Naive B cell (primary cell): Measurements from ENCODE around the gene CYP2W1. TPM values are rescaled to one million over a fixed set of nuclear protein-coding genes. Genes with fewer than 3 reads are reported as not detected.
A peak's percentile ranks its signal among the peaks of the same experiment; 100 is the strongest.
"Not testable (repeated sequence)": the region's sequence is repeated elsewhere in the genome, so short reads cannot be mapped to it uniquely, and the experiment has no call there.

Experiments
- ATAC-seq, 2 donors: fragments of 150-1000 bp; cut with Tn5 transposase; 2 replicates each; pipeline ENCODE4 v1.10.0; 2021; ENCODE audit warnings: low read depth in 2 of 2, mild to moderate bottlenecking in 2 of 2, moderate library complexity in 2 of 2
- DNase-seq: peaks from one replicate; pipeline ENCODE4 v3.0.0; 2022
- H3K27ac Mint-ChIP-seq, 6 donors: one replicate each; pipeline ENCODE4 v1.8.0; 2020 to 2022; ENCODE audit warnings: mild to moderate bottlenecking in 6 of 6, mixed read lengths in 6 of 6, moderate library complexity in 5 of 6, inconsistent platforms in 2 of 6
- H3K27me3 Mint-ChIP-seq, 3 donors: one replicate each; pipeline ENCODE4 v1.8.0; 2021 to 2022; ENCODE audit warnings: mixed read lengths in 3 of 3, mild to moderate bottlenecking in 1 of 3
- H3K36me3 Mint-ChIP-seq, 2 donors: one replicate each; pipeline ENCODE4 v1.8.0; 2020 to 2022; ENCODE audit warnings: mixed read lengths in 2 of 2, inconsistent platforms in 1 of 2, mild to moderate bottlenecking in 1 of 2
- H3K4me1 Mint-ChIP-seq, 3 donors: one replicate each; pipeline ENCODE4 v1.8.0; 2020 to 2022; ENCODE audit warnings: mixed read lengths in 3 of 3, inconsistent platforms in 1 of 3, mild to moderate bottlenecking in 1 of 3, moderate library complexity in 1 of 3
- H3K4me3 Mint-ChIP-seq, 8 donors: one replicate each; pipeline ENCODE4 v1.8.0; 2020 to 2022; ENCODE audit warnings: mild to moderate bottlenecking in 8 of 8, mixed read lengths in 8 of 8, moderate library complexity in 8 of 8, inconsistent platforms in 2 of 8
- H3K9me3 Mint-ChIP-seq, 7 donors: one replicate each; pipeline ENCODE4 v1.8.0; 2020 to 2022; ENCODE audit warnings: mixed read lengths in 7 of 7, mild to moderate bottlenecking in 5 of 7, inconsistent platforms in 2 of 7, moderate library complexity in 1 of 7
- polyA plus RNA-seq, 6 donors: library from polyadenylated mRNA; unstranded; fragments of 300-500 nt; fragmentation: Illumina TruSeq; gene quantifications; one replicate each; pipeline ENCODE4 v1.2.3, GENCODE V29; 2021; ENCODE audit warnings: low read depth in 6 of 6

The CYP2W1 gene
- polyA plus RNA-seq, 6 donors from 2014 or later: not detected

DNA sequence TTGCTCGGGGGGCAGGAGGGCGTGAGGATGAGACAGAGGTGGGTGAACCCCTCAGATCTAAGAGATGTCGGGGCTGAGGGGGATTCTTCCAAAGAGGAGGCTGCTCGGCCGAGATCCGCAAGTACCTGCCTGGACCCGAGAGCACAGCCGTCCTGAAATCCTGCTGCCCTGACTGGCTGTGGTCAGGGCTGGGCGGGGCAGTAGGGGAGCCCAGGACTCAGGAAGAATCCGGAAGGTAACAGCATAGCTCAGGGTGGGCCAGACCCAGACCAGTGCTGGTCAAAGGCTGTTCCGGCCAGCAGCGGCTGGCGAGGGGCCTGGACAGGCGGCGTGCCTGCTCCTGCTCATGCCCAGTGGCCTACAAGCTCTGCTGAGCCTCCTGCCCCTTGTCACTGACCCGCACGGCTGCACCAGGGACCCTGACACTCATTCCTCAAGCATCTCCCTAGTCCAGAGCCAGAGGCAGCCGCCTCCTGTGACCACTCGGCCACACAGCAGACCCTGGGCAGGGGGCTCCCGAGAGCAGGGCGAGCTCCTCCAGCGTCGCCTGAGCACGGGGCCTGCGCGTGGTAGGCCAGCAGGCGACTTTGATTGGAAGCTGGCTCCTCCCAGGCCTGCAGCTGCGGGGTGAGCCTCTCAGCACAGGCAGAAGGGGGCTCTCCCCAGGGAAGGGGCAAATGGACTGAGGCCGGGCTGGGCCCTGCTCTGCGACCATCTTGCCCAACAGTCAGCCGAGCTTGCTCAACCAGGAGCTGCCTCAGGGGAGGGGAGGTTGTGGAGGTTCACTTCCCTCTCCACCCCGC, 25.4 kb upstream of the CYP2W1 start:
- no peaks in the 10 kb centered on the region for H3K9me3 Mint-ChIP-seq
- no peak overlapping the region for H3K27ac Mint-ChIP-seq
- DNase-seq (no peak), ATAC-seq (no peak)
- no peaks in the 10 kb centered on the region for H3K36me3 Mint-ChIP-seq
- H3K27me3 Mint-ChIP-seq: peaks cover 0 to 18% (median 5%) of the 10 kb centered on the region in 3 donors
- H3K4me3 Mint-ChIP-seq: peak overlapping the region in 1 of 8 donors; percentile 69
- peaks cover 4 to 6% (median 4%) of the 10 kb centered on the region in 3 donors for H3K4me1 Mint-ChIP-seq

DNA sequence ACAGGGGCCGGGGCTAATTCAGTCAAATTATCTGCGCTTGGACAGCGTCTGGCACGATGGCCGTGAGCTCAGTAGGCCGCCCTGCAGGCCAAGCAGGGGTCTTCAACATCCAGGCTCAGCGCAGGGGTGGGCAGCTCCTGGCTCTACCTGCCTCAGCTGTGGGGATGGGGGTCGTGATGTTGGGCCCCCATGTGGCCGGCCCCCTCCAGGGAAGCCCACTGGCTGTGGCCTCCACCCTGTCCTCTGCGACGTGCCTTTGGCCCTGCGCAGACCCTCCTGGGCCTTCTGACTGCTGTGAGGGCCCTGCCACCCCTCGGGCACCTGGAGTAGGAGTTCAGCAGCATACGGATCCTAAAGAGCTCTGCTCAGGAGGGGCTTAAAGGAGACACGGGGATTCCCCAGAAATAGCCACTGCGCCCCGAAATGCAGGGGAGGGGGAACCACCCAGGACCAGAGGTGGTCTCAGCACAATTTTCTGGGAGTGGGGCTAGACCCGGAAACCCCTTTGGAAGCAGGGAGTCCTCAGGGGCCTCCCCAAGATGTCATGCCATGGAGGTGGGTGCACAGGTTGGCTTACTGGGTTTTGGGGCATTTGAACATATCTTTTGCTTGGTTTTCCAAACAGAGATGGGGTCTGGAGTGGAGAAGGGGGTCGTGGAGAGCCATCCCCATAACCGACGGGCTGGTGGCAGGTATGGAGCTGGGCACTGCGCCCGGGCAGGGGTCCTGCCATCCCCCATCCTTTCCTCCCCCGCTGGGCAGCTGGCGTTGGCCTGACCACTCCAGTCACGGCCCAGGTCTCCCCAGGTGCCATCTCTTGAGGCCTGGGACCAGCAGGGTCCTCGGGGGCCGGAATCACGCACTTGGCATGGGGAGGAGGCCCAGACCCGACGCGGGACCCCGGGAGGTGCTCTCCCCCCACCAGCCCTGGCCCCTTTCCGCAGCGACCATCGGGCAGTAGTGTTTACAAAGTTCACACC, 24.5 kb upstream of the CYP2W1 start:
- H3K27me3 Mint-ChIP-seq: peaks cover 0 to 18% (median 5%) of the 10 kb centered on the region in 3 donors
- peaks cover 5 to 8% (median 6%) of the 10 kb centered on the region in 3 donors for H3K4me1 Mint-ChIP-seq
- no peaks in the 10 kb centered on the region for H3K9me3 Mint-ChIP-seq
- H3K36me3 Mint-ChIP-seq: no peaks in the 10 kb centered on the region
- ATAC-seq (no peak), DNase-seq (no peak)
- H3K4me3 Mint-ChIP-seq: no peak overlapping the region
- no peak overlapping the region for H3K27ac Mint-ChIP-seq

DNA sequence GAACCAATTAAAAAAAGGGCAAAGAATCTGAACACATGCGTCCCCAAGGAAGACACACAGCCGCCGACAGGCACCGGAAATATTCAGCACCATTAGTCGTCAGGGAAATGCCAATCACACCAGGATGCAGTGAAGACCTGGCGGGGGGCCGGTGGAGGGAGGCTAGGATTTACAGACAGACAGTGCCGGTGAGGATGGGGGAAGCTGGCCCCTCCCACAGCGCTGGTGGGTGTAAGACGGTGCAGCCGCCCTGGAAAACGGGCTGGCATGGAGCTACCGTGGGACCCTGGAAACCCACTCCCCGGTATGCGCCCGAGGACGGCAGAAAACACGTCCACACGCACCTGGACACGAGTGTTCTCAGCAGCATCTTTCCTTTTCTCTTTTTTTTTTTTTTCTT, 23.7 kb upstream of the CYP2W1 start:
- H3K36me3 Mint-ChIP-seq: no peaks in the 10 kb centered on the region
- no peaks in the 10 kb centered on the region for H3K9me3 Mint-ChIP-seq
- peaks cover 0 to 18% (median 5%) of the 10 kb centered on the region in 3 donors for H3K27me3 Mint-ChIP-seq
- DNase-seq (no peak), ATAC-seq (no peak)
- no peak overlapping the region for H3K27ac Mint-ChIP-seq
- H3K4me3 Mint-ChIP-seq: no peak overlapping the region
- peaks cover 8 to 14% (median 13%) of the 10 kb centered on the region in 3 donors for H3K4me1 Mint-ChIP-seq

DNA sequence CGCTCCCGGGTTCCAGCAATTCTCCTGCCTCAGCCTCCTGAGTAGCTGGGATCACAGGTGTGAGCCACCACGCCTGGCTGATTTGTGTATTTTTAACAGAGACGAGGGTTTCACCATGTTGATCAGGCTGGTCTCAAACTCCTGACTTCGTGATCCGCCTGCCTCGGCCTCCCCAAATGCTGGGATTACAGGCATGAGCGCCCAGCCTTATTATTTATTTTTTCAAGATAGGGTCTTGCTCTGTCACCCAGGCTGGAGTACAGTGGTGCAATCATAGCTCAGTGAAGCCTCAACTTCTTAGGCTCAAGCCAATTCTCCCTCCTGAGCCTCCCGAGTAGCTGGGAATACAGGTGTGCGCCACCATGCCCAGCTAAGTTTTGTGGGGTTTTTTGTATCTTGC, 23.2 kb upstream of the CYP2W1 start:
- not testable (repeated sequence) for H3K4me3 Mint-ChIP-seq, H3K36me3 Mint-ChIP-seq, ATAC-seq, DNase-seq, H3K27ac Mint-ChIP-seq, H3K9me3 Mint-ChIP-seq
- Mint-ChIP-seq H3K27me3 (peaks cover 0 to 18% (median 5%) of the 10 kb centered on the region in 3 donors), H3K4me1 (peaks cover 8 to 18% (median 16%) of the 10 kb centered on the region in 3 donors)

DNA sequence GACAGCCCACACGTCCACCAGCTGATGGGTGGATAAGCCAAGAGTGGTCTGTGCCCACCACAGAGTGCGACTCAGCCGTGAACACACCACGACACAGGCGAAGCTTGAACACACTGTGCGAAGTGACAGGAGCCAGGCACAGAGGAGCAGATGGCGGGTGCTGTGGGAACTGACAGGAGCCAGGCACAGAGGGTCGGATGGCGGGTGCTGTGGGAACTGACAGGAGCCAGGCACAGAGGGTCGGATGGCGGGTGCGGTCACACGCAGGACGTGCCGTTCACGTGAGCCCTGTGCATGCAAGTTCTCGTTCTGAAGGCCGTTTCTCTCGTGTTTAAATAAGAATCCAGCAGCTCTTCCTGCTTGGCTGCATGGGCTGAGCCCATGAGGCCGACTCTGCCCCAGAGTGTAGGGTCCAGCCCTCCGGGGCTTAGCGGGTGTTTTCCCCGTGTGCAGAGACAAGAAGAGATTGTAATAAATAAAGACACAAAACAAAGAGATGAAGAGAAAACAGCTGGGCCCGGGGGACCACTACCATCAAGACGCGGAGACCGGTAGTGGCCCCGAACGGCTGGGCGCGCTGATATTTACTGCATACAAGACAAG, 22.6 kb upstream of the CYP2W1 start:
- DNase-seq (no peak), ATAC-seq (no peak)
- no peak overlapping the region for H3K27ac Mint-ChIP-seq
- H3K9me3 Mint-ChIP-seq: no peaks in the 10 kb centered on the region
- peaks cover 12 to 20% (median 19%) of the 10 kb centered on the region in 3 donors for H3K4me1 Mint-ChIP-seq
- peaks cover 0 to 13% (median 5%) of the 10 kb centered on the region in 3 donors for H3K27me3 Mint-ChIP-seq
- H3K4me3 Mint-ChIP-seq: no peak overlapping the region
- no peaks in the 10 kb centered on the region for H3K36me3 Mint-ChIP-seq

DNA sequence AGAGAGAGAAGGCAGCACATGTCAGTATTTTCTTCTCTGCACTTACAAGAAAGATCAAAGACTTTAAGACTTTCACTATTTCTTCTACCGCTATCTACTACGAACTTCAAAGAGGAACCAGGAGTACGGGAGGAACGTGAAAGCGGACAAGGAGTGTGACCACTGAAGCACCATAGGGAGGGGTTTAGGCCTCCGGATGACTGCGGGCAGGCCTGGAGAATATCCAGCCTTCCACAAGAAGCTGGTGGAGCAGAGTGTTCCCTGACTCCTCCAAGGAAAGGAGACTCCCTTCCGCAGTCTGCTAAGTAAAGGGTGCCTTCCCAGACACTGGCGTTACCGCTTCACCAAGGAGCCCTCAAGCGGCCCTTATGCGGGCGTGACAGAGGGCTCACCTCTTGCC, 22.0 kb upstream of the CYP2W1 start:
- not testable (repeated sequence) for H3K9me3 Mint-ChIP-seq, H3K27ac Mint-ChIP-seq, H3K36me3 Mint-ChIP-seq, DNase-seq, H3K4me3 Mint-ChIP-seq, ATAC-seq
- Mint-ChIP-seq H3K4me1 (peaks cover 13 to 25% (median 24%) of the 10 kb centered on the region in 3 donors), H3K27me3 (peaks cover 0 to 12% (median 5%) of the 10 kb centered on the region in 3 donors)

DNA sequence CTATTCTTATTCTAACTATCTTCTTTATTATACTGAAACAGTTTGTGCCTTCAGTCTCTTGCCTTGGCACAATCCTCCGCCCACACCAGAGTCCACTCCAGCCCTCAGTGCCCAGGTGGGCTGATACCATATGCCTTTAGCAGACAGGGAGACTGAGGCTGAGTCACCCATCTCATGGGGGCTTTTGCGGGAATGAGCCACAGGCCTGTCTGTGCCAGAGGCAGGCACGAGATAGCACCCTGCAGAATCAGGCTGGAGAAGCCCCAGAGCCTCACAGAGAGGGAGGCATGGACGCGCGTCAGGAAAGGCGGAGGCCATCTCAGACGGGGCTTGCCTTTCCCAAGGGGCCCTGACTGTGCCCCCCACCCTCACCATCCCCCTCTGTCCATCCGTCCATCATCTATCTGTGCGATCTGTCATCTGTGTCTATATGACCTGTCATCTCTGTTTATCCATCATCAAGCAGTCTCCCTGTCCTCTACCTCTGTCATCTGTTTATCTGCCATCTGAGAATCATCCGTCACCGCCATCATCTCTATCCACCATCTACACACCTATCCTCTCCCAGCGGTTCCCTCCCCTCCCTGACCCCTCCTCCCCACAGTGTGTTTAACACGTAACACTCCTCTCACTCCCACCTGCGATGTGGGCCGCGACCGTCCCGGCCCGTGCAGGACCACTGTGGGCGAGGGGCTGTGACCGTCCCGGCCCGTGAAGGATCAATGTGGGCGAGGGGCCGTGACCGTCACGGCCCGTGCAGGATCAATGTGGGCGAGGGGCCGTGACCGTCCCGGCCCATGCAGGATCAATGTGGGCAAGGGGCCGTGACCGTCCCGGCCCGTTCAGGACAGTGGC, 21.2 kb upstream of the CYP2W1 start:
- peak overlapping the region in 1 of 8 donors; percentile 49 for H3K4me3 Mint-ChIP-seq
- H3K27ac Mint-ChIP-seq: peak overlapping the region in 1 of 6 donors; percentile 38
- H3K9me3 Mint-ChIP-seq: no peaks in the 10 kb centered on the region
- H3K27me3 Mint-ChIP-seq: peaks cover 0 to 12% (median 5%) of the 10 kb centered on the region in 3 donors
- DNase-seq (no peak), ATAC-seq (no peak)
- no peaks in the 10 kb centered on the region for H3K36me3 Mint-ChIP-seq
- peaks cover 19 to 30% (median 25%) of the 10 kb centered on the region in 3 donors for H3K4me1 Mint-ChIP-seq

DNA sequence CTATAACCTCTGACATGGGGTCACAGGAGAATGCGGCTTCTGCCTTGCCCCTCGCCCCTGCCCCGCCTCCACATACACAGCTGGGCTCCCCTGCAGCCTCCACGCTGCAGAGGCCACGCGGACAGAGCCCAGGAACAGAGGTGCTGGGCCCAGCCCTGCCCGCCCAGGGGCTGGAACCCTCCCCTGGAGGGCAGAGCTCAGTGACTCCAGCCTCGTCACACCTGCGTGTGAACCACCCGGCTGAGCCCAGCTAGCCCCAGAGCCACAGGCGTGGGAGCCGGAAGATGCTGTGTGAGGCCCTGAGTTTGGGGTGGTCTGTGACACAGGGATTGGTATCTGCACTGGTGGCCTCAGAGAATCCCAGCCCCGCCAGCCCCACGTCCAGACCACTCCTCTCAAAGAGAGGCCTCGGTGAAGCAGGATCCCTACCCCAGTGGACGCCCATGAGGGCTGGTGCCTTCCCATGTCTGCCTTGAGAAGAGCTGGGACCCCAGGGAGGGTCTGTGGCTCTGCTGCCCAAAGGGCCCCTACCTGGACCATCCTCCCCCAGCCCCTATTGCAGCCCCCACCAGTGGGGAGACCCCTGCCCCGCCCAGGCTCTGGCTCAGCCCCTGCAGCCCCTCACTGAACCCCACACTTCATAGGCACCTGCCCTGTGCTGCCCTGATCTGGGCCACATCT, 20.4 kb upstream of the CYP2W1 start:
- no peak for ATAC-seq

DNA sequence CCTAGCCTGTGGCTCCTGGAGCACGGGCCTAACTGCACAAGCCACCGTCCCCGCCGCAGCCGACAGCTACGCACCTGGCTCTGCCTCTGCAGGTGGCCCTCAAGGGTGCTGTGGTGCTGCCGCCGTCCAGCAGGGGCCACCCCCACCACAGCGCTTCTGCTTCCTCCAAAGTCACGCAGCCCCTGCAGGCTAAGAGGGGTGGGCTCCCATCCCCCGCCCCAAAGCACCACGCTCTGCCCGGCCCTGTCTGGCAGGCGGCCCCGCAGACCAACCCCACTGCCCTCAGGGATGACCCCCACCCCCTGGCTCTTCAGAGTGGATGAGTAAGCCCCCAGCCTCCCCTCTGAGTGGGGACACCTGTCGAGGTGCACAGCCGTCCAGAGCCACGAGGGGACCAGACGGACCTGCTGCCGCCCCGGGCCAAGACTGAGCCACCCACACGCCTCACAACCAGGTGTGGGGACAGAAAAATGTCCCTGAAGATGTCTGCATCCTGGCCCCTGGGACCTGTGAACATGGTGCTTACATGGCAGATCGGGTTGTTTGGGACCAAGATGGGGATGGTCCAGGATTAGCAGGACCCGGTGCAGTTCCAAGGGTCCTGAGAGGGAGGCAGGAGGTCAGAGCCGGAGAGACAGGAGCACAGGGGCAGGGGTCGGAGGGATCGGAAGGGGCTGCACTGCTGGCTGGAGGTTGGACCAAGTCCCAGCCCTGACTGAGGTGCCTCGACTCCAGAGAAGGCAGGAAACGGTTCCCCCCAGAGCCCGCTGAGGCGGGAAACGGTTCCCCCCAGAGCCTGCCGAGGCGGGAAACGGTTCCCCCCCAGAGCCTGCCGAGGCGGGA, 19.5 kb upstream of the CYP2W1 start:
- DNase-seq (no peak), ATAC-seq (peak in 1 of 2 donors; percentile 64)
- peaks cover 0 to 4% of the 10 kb centered on the region in 2 donors for H3K36me3 Mint-ChIP-seq
- H3K27me3 Mint-ChIP-seq: peaks cover 0 to 7% (median 5%) of the 10 kb centered on the region in 3 donors
- peak overlapping the region in 5 of 8 donors; percentile 22 to 58 (median 54) for H3K4me3 Mint-ChIP-seq
- peaks cover 19 to 35% (median 25%) of the 10 kb centered on the region in 3 donors for H3K4me1 Mint-ChIP-seq
- H3K27ac Mint-ChIP-seq: peak overlapping the region in 3 of 6 donors; percentile 59 to 82 (median 73)
- no peaks in the 10 kb centered on the region for H3K9me3 Mint-ChIP-seq

More for the DNA sequence above, 20.4 kb upstream of the CYP2W1 start:
- Mint-ChIP-seq H3K27ac (peak overlapping the region in 1 of 6 donors; percentile 38), H3K27me3 (peaks cover 0 to 7% (median 5%) of the 10 kb centered on the region in 3 donors), H3K9me3 (no peaks in the 10 kb centered on the region), H3K4me1 (peaks cover 19 to 30% (median 25%) of the 10 kb centered on the region in 3 donors), H3K4me3 (no peak overlapping the region), H3K36me3 (peaks cover 0 to under 1% of the 10 kb centered on the region in 2 donors)
- DNase-seq: no peak

DNA sequence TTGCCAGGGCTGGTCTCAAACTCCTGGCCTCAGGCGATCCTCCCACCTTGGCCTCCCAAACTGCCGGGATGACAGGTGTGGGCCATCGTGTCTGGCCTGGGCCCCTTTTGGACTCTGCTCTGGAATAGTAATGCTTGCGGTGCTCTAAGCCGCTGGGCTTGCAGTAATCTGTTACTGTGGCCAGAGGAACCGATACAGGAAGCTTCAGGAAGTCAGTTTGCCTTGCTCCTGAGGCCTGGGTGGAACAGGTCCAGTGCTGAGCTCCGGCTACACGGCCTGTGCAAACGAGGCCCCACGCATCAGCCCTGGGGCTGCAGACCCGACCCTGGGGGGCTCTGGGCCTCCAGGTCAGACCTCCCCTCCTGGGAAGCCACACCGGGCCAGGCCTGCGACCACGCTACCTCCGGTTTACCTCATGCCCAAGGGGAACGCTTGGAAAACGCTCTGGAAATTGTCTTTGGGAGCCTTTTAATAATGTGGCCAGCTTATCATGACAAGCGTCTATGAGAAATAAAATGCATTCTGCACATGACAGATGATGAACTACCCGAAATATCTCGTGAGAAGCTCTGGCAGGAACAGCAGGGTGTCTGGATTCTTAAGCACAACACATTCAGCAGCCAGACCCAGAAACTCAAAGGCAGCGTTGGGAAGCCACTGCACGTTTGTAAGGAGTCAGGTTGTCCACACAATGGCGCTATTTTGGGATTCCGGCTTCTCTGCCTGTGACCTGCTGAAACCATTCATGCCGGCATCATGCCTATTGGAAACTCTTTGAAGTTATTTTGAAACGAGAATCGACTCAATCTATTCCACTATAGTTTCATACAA, 18.4 kb upstream of the CYP2W1 start:
- H3K4me3 Mint-ChIP-seq: peak overlapping the region in 3 of 8 donors; percentile 20 to 54 (median 29)

More for the DNA sequence above, 18.4 kb upstream of the CYP2W1 start:
- DNase-seq (no peak), ATAC-seq (no peak)
- Mint-ChIP-seq H3K27me3 (peaks cover 0 to 7% (median 5%) of the 10 kb centered on the region in 3 donors), H3K9me3 (no peaks in the 10 kb centered on the region), H3K36me3 (peaks cover 0 to 4% of the 10 kb centered on the region in 2 donors), H3K27ac (peak overlapping the region in 4 of 6 donors; percentile 36 to 92 (median 47)), H3K4me1 (peaks cover 19 to 39% (median 25%) of the 10 kb centered on the region in 3 donors)
